Mesenteric fat pad (tissue), 1 donor: Measurements from ENCODE around the gene DNAH6. TPM values are rescaled to one million over a fixed set of nuclear protein-coding genes. Genes with fewer than 3 reads are reported as not detected.
"Not testable (repeated sequence)": the region's sequence is repeated elsewhere in the genome, so short reads cannot be mapped to it uniquely, and the experiment has no call there.

Experiments
- DNase-seq: peaks from one replicate; pipeline ENCODE4 v3.0.0-alpha.2; 2020; ENCODE audit warnings: low spot score
- total RNA-seq: library from RNA; stranded (reverse); fragmentation: NEBNext Ultra II Directional; extraction: Animal tissue kit (Norgen Biotek cat#: 25700); gene quantifications from one replicate; pipeline ENCODE4 v1.2.1, GENCODE V29; 2021
- donor health status: DM: yes; HTN: yes; CAD: no.

The DNAH6 gene
- total RNA-seq, 1 donor from 2014 or later: 0.77 TPM

DNA sequence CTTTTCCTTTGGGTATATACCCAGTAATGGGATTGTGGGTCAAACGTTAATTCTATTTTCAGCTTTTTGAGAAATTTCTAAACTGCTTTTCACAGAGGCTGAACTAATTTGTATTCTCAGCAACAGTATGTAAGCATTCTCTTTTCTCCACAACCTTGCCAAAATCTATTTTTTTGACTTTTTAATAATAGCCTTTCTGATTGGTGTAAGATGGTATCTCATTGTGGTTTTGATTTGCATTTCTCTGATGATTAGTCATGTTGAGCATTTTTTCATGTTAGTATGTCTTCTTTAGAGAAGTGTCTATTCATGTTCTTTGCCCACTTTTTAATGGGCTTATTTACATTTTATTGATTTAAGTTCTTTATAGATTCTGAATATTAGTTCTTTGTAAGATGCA, 219.1 kb downstream of the DNAH6 start:
- DNase-seq: no peak

DNA sequence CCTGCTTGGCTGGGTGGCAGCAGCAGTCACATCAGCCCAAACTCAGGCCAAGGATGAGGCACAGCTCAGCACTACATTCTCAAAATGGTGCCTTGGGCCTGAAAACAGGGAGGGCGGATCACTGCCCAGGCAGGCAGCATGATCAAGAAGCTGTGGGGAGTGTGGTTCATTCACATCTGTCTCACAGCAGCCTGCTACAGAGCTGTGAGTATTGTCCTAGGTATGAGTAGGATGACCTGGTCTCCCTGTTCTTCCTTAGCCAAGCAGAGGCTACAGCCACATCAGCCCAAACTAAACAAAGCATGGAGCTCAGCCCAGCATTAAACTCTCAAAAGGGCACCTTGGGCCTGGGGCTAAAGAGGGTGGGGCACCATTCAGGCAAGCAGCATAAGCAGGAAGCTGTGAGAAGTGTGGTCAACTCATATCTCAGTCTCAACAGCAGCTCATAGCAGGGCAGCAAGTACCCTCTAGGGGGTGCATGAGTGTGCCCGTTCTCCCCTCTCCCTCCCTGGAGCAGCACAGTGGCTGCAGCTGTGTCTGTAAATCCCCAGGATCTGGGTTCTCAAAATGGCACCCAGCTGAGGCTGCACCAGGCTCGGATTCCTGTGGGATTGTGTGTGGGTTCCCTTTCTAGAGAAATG, 225.0 kb downstream of the DNAH6 start:
- DNase-seq: no peak

DNA sequence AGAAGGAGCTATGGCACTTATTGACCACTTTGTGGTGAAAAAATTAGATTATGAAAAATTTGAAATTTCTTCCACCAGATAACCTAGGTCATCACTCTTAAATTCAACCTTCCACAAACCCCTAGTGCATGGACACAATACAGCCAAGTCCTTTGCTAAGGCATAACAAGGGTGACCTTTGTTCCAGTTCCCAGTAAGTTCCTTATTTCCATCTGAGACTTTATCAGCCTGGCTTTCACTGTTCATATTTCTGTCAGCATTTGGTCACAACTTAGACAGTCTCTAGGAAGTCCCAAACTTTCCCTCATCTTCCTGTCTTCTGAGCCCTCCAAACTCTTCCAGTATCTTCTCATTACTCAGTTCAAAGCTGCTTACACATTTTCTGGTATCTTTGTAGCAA, 232.0 kb downstream of the DNAH6 start:
- no peak for DNase-seq

DNA sequence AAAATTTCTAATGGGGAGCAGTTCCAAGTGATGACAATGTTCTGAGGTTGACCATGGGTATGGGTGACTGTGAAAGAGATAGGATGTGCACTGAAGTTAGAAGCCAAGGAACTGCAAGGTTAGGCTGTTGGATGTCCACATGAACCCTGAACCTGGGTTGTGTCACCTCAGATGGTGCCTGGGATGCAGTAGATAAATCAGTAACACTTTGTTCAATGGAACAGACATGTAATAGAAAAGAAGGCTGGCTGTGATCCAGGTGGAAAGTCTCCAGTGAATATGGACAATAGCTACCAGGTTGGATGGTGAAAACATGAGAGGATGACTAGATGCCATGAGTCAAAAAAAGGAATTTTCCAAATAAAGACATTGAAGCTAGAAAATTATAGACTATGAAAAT, 233.1 kb downstream of the DNAH6 start:
- no peak for DNase-seq

DNA sequence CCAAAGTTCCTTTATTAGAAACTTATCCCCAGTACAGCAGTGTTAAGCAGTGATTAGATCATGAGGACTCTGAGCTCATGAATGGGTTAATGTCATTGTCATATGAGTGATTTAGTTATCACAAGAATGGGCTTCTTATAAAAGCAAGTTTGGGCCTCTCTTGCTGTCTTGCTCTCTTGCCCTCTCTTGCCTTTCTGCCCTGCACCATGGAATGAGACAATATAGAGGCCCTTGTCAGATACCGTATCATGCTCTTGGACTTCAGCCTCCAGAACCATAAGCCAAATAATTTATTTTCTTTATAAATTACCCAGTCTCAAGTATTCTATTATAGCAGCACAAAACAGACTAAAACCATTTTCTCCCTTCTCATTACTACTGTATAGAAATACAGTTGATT, 238.8 kb downstream of the DNAH6 start:
- no peak for DNase-seq

DNA sequence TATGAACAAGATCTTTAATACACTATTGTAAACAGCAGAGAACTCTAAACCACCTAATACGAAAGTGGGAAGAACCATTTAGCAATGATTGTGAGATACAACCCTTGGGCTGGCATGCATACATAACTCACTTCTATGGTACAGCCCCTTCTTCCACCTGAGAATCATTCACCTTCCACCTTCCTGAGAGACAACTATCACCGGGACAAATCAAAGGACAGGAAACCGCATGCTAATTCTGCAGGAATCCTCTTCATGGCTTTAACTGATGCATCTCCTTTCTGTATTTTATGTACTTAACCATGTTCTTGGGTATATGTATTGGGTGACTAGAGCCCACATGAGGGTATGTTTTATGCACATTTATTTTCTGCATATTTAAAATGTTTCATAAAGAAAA, 241.3 kb downstream of the DNAH6 start:
- no peak for DNase-seq

DNA sequence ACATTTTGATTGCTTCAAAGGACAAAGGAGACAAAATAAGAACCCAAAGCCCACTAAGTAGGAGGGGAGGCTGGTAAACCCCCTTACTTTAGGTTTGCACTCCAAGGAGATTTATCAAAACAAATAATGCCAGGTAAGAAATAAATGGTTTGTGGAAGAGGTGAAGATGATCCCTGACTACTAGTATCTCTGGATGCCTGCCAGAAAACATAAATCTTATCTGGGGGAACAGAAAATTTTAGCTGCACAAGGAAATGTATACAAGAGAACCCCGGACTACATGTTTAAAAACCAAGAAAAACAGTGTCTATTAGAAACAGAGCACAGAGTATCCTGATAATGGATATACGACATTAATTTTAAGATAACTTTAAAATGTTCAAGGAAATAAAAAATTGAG, 250.5 kb downstream of the DNAH6 start:
- no peak for DNase-seq

DNA sequence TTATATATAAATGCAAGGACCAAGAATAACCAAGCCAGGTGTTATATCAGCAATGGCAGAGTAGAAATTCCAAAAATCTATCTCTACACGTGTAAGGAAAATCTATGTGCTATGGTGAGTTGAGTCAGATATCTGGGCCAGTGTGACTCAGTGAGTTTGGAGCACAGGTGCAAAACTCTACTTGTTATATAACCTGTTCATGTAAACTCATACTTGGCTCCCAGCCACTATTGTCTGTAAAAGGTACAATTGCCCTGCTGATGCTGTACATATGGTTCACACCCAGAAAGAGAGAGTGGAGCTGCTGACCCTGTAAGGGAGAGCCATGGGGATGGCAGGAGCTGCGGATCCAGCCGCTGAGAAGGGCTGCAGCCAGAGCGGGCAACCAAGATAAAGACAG, 252.5 kb downstream of the DNAH6 start:
- DNase-seq: no peak

DNA sequence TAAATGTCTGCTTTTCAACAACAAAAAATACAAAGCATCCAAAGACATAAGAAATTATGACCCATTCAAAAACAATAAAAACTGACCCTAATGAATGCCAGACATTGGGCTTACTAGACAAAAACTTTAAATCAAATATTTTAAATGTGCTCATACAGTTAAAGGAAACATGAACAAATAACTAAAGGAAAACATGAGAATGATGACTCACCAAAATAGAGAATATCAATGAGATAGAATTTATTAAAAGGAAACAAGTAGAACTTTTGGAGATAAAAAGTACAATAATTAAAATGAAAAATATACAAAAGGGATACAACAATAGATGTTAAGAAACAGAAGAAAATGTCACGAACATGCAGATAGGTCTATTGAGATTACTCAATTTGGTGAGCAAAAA, 254.0 kb downstream of the DNAH6 start:
- DNase-seq: no peak

DNA sequence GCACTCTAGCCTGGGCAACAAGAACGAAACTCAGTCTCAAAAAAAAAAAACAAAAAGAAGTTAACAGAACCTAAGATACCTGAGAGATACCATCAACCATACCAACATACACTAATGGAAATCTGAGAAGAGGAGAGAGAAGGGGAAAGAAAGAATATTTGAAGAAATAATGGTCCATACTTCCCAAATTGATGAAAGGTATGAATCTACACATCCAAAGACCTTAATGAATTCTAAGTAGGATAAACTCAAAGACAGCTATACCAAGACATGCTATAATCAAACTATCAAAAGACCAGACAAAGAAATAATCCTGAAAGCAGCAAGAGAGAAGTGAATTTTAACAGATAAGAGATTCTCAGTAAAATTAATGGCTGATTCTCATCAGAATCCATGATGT, 255.0 kb downstream of the DNAH6 start:
- no peak for DNase-seq

DNA sequence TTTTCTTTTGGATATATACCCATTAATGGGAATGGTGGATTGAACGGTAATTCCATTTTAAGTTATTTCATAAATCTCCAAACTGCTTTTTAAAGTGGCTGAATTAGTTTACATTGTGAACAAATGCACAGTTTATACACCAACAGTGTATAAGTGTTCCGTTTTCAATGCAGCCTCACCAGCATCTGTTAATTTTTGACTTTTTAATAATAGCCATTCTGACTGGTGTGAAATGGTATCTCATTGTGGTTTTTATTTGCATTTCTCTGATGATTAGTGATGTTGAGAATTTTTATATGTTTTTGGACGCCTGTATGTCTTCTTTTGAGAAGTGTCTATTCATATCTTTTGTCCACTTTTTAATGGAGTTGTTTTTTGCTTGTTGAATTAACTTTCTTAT, 257.3 kb downstream of the DNAH6 start:
- not testable (repeated sequence) for DNase-seq

DNA sequence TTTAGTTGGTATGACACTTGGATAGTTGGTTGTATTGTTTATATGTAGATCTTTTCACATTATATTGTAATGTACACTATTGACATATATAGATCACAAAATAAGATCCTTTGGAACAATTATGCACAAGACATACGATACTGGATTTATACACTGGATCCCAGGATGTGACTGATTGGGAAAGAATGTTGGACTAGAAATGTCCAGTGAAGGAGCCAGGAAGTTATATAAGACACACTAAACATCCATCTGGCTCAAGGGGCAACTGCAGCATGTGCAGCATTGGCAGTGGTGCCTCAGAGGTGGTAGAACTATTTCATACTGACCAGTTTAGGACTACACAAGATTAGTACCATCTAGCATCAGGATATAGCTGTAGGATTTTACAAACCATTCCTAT, 259.7 kb downstream of the DNAH6 start:
- no peak for DNase-seq

DNA sequence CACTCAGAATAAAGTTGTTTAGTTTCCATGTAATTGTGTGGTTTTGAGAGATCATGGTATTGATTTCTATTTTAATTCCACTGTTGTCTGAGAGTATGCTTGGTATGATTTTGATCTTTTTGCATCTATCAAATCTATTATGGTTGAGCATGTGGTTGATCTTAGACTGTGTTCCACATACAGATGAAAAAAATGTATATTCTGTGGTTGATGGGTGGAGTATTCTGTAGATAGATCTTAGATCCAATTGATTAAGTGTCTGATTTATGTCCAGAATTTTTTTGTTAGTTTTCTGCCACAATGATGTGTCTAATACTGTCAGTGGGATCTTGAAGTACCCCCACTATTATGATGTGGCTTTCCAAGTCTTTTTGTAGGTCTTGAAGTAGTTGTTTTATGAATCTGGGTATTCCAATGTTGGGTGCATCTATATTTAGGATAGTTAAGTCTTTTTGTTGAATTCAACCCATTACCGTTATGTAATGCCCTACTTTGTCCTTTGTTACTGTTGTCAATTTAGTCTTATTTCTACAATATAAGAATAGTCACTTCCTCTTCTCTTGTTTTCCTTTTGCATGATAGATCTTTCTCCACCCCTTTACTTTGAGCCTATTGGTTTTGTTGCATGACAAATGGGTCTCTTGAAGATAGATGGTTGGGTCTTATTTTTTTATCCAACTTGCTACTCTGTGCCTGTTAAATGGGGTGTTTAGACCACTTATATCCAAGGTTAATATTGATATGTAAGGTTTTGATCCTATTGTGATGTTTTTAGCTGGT, 262.8 kb downstream of the DNAH6 start:
- no peak for DNase-seq

DNA sequence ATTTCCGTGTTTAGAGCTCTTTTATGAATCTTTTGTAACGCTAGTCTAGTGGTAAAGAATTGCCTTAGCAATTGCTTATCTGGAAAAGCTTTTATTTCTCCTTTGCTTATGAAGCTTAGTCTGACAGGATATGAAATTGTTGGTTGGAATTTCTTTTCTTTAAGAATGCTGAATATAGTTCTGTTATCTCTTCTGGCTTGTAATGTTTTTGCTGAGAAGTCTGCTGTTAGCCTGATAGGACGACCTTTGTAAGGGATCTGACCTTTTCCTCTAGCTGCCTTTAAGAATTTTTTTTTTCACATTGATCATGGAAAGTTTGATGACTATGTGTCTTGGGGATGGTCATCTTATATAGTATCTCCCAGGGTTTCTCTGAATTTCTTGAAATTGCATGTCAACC, 263.5 kb downstream of the DNAH6 start:
- DNase-seq: no peak

DNA sequence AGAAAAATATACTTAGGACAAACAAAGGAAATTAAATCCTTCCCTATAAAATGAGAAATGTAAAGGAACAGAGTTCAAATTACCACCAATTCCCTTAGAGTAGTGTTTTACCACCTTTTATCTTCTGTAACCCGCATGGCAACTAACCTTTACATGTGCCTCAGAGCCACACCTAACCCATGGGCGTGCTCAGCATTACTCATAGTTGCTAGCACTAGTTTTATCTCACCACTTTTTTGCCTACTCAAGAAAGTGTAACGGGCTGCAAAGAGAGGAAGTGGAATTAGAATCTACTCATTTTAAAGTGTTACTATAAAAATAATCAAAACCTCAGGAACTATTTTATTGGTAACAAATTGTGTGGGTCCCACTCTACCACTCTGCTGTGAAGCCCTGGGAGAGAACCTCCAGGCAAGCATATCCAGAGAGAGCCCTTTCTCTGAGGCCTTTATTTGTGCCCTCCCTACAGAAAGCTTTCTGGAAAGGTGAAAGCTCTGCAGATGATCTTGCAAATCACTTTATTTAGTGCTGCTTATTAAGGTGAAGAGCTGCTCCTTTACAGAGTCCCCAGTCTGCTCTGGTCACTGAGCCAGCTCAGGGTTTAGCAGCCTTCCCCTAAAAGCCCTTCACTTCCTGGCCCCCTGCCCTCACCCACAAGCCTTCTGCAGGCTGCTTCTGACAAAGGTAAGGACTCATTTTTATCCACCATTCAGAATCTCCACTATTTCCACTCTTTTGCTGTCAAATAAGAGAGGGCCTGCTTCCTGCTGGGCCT, 265.8 kb downstream of the DNAH6 start:
- DNase-seq: no peak

DNA sequence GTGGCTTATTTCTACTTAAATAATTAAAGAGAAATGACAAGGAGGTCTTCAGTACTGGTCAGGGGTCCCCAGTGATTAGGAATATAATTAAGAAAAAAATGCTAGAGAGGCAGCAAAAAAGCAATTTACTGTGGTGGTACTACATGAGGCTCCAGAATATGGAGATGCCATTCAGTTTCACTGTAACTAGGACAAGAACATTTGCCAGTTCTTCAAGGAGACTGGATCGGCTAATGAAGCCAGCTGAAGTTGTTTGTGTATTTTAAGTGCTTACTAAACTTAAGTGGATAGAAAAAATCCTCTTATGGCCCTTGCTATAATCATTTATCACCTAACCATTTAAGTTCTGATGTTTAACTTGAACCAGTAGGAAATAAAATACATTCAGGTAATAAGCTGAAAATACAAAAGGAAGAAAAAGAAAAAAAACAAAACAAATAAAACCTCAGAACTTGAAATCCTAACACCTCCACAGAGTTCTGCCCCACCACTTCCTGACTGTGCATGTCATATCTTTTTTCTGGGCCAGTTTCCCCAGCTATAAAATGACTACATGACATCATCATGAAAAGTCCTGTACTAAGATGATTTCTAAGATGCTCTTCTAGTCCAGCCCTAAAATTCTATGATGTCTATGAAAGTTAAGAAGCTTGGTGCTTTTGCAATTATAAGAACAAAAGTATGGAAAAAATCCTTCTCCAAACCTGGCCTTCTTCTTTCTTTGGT, 266.6 kb downstream of the DNAH6 start:
- DNase-seq: no peak

DNA sequence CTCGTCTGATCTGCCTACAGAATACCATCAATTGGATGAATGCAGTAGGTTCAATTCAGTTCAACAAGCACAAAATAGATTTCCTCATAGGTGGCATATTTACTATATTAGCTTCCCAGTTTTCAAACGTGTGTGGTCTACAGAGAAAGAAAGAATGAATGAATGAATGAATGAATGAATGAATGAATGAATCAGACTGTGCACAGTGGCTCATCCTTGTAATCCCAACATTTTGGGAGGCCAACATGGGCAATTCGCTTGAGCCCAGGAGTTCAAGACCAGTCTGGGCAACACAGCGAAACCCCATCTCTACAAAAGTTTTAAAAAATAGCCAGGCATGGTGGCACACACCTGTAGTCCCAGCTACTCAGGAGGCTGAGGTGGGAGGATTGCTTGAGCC, 269.7 kb downstream of the DNAH6 start:
- no peak for DNase-seq

DNA sequence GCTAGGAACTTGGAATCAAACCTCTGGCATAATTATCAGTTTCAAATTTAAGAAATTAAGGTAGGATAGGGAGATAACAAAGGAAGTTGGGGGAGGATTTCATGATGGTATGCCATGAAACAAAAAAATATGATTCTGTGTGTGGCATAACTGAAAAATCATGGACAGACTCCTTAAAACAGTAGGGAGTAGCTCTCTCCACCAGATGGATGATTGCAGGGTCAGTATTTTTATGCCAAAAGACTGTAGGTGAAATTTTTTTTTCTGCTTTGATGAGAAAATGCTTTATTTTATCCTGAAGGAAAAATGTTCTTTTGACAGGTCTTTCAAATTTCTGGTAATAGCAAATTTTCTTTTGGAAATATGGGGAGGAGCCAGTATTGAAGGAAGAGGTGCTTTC, 270.3 kb downstream of the DNAH6 start:
- no peak for DNase-seq

DNA sequence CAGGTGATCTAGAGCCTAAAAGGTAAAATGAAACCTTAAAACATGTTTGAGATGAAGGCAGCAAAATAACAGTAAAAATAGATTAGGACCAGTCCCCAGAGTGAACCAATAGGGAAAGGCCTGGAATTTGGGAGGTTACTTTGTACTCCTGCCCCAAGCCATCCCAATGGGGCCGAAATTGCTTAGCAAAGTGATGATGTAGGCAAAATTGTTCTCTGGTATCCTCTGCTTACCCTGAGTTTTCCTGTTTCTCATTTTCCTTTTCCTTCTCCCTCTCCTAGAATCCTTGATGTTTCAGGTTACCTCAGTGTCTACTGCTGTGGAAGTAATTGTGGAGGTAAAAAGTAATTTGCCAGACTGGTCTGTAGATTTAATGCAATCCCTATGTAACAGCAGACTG, 271.7 kb downstream of the DNAH6 start:
- DNase-seq: no peak

DNA sequence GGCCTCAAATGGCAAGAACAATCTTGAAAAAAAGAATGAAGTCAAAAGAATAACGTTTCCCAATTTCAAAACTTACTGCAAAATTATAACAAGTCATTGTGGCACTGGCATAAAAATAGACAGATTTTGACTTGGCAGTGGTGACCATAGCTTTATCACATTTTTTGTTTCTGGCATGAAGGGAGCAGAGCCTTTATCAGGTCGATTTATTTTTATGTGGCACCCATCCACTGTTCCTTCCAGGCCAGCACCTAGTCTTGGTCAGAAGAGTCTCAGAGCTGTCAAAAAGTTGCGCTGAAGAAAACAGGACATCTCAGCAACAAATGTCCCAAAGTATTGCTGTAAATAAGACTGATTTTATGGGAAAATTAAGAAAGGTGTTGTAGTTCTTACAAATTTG, 272.2 kb downstream of the DNAH6 start:
- DNase-seq: no peak

DNA sequence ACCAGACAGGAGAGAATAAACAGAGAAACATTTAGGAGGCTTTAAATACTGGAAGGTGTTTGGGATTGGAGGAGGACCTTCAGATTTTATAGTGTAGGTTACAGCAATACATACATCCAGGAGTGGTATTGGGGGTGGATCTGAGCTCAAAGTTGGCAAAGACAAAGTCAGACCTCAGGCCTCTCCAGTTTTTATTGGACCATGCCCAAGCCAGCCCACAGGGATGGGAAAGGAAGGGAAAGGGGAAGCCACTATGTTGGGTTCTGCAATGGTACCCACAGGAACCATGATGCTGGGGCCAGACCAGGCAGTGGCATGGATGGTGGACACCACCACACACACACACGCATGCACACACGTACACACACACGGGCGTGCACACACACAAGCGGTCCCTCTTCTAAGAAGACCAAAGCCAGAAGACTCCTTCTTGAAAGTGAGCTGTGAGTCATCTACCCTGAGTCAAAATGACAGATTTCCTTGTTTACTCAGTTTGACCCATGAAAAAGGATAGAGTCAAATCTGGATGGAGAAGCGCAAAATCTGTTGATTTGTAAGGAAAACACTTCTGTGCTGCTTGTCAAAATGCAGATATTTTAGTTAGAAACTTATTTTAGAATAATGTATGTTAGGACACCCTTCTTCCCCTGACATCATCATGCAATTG, 276.7 kb downstream of the DNAH6 start:
- no peak for DNase-seq
